HL-60 (cell line): ENCODE results near the gene OSBPL2.

Source experiments
- CTCF ChIP-seq: IDR thresholded peaks from one replicate; pipeline ENCODE4 v1.5.1; 2011; ENCODE audit warnings: low read length, control low read depth, inconsistent platforms; ENCODE audit not compliant: insufficient read depth
- GABPA ChIP-seq: IDR thresholded peaks from 2 replicates; pipeline ENCODE4 v1.6.1; 2012; ENCODE audit warnings: low read depth
- POLR2AphosphoS5 ChIP-seq: IDR thresholded peaks from 2 replicates; pipeline ENCODE4 v1.6.1; 2012; ENCODE audit warnings: low read depth
- REST ChIP-seq: IDR thresholded peaks from 2 replicates; pipeline ENCODE4 v1.6.1; 2012; ENCODE audit warnings: low read depth; ENCODE audit not compliant: insufficient replicate concordance

- TF ChIP-seq CTCF (no peak), POLR2AphosphoS5 (no peak), REST (no peak), GABPA (no peak)
Measured at GRCh38 chr20:62269871-62270270, 31.6 kb downstream of the OSBPL2 start.
